ENCODE data around the gene ALPI.

- TF ChIP-seq KLF6 (CRISPR knock-in tag; IDR thresholded peaks at IDR 0.05; ENCODE audit: borderline replicate concordance) (no peak), HNRNPH1 (optimal IDR thresholded peaks at IDR 0.05; ENCODE audit: low read depth, low read length) (no peak), NCOA2 (IDR thresholded peaks at IDR 0.05; ENCODE audit: partially characterized antibody in 2 of 2) (no peak), JUND (IDR thresholded peaks at IDR 0.05; ENCODE audit: borderline replicate concordance, low read depth, low read length) (no peak), JUND (tag; IDR thresholded peaks at IDR 0.05; ENCODE audit: borderline replicate concordance, low read depth, low read length) (no peak), FOSL1 (tag; conservative IDR thresholded peaks at IDR 0.05) (no peak), SLC30A9 (CRISPR knock-in tag; IDR thresholded peaks at IDR 0.05) (no peak), ZNF512 (tag; IDR thresholded peaks at IDR 0.05) (no peak), SP1 (CRISPR knock-in tag; IDR thresholded peaks at IDR 0.05) (no peak)
- TF ChIP-seq, protein P1, sequence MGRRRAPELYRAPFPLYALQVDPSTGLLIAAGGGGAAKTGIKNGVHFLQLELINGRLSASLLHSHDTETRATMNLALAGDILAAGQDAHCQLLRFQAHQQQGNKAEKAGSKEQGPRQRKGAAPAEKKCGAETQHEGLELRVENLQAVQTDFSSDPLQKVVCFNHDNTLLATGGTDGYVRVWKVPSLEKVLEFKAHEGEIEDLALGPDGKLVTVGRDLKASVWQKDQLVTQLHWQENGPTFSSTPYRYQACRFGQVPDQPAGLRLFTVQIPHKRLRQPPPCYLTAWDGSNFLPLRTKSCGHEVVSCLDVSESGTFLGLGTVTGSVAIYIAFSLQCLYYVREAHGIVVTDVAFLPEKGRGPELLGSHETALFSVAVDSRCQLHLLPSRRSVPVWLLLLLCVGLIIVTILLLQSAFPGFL (CRISPR knock-in tag; IDR thresholded peaks at IDR 0.05), result no peak
These were observed 20.1 kb upstream of the ALPI start for GRCh38 chr2:232435805-232436204.

Measured in K562 (cell line).